Measurements from ENCODE around the gene ROCK1.

- TF ChIP-seq POLR2A (IDR thresholded peaks at IDR 0.05) (no peak), CTCF (IDR thresholded peaks at IDR 0.05) (no peak), EP300 (IDR thresholded peaks at IDR 0.05) (no peak)
Observed at GRCh38 chr18:21129566-21130216, 18.1 kb upstream of the ROCK1 start.

Data from tibial nerve (tissue), 4 donors.